Epithelial cell of proximal tubule (primary cell): ENCODE results near the gene PTPN21. TPM values are rescaled to one million over a fixed set of nuclear protein-coding genes. Genes with fewer than 3 reads are reported as not detected.

Experiments
- DNase-seq: peaks from one replicate; pipeline ENCODE4 v3.0.0-alpha.2; 2011; ENCODE audit warnings: low read depth
- H3K4me3 ChIP-seq: 2 replicates; pipeline ENCODE4 v1.5.1; 2011; ENCODE audit warnings: low read depth, mild to moderate bottlenecking, low read length
- total RNA-seq: library from RNA; depleted of rRNA; stranded (reverse); fragments of >200 nt; gene quantifications from 2 replicates; pipeline ENCODE4 v1.2.3, GENCODE V29; 2015
- TF ChIP-seq, protein P1 (sequence below): conservative IDR thresholded peaks from 2 replicates; pipeline ENCODE4 v1.5.1; 2012; ENCODE audit warnings: low read depth, mild to moderate bottlenecking, low read length

The PTPN21 gene
- total RNA-seq, 1 donor from 2014 or later = 5.9 TPM

DNA sequence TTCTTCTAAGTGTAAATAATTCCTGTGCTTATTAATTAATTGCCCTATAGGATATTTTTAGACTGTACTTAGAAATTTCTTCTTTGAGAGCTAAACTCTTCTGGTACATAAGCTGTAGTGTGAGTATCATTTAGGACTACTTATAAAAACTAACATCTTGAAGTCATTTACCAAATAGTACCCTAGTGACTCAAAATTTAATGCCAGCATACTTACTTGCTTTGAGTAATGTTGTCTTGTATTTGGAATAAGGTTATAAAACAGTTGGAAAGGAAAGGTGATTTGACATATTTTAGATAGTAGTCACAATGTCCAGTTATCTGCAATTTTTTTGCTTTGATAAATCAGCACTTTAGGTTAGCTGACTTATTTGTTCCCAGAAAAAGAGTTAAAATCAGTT lies 130.2 kb downstream of the PTPN21 start:
- no peak for DNase-seq
- H3K4me3 ChIP-seq = no peak overlapping the region
- TF ChIP-seq, protein P1, sequence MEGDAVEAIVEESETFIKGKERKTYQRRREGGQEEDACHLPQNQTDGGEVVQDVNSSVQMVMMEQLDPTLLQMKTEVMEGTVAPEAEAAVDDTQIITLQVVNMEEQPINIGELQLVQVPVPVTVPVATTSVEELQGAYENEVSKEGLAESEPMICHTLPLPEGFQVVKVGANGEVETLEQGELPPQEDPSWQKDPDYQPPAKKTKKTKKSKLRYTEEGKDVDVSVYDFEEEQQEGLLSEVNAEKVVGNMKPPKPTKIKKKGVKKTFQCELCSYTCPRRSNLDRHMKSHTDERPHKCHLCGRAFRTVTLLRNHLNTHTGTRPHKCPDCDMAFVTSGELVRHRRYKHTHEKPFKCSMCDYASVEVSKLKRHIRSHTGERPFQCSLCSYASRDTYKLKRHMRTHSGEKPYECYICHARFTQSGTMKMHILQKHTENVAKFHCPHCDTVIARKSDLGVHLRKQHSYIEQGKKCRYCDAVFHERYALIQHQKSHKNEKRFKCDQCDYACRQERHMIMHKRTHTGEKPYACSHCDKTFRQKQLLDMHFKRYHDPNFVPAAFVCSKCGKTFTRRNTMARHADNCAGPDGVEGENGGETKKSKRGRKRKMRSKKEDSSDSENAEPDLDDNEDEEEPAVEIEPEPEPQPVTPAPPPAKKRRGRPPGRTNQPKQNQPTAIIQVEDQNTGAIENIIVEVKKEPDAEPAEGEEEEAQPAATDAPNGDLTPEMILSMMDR = no peak

DNA sequence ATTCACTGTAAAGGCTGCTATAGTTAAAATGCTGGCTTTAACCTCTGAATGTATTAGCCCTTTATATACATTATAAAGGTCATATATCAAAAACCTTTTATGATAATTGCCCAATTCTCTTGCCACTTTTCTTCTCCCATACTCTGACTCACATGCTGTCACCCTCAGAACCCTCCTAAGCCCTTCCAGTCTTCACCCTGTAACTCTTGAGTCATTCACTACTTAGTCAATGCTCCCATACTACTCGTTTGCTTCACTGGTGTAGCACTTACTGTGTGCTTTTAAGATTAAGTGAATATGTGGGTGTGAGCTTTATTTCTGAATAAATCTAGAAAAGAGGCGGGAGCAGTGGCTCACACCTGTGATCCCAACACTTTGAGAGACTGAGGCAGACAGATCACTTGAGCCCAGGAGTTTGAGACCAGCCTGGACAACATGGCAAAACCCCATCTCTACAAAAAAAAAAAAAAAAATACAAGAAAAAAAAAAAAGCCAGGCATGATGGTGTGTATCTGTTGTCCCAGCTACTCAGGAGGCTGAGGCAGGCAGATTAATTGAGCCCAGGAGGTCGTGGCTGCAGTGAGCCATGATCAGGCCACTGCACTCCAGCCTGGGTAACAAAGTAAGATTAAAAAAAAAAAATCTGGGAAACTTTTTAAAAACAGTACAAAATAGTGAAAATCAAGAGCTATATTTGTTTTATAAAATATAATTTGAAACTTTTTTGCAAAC lies 131.7 kb downstream of the PTPN21 start:
- peak; percentile 31 for DNase-seq
- TF ChIP-seq, protein P1 = no peak

DNA sequence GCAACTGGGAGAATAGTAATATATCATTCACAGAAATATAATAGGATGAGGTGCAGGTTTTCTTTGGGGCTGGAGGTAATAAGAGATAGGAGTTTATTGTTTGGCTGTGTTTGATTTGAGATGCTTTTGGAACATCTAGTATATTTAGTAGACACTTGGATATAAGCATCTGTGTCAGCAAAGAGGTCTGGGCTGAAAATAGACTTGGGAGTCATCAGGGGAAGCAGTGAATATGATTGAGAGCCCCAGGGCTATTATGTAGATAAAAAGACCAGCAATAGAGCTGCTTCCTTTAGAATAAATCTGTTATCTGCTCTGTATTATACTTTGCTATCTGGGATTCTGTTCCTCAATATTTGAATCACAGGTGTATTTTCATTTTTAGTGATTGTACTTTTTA lies 132.8 kb downstream of the PTPN21 start:
- TF ChIP-seq, protein P1 = no peak

More for the DNA sequence above, 131.7 kb downstream of the PTPN21 start:
- H3K4me3 ChIP-seq = no peak overlapping the region

DNA sequence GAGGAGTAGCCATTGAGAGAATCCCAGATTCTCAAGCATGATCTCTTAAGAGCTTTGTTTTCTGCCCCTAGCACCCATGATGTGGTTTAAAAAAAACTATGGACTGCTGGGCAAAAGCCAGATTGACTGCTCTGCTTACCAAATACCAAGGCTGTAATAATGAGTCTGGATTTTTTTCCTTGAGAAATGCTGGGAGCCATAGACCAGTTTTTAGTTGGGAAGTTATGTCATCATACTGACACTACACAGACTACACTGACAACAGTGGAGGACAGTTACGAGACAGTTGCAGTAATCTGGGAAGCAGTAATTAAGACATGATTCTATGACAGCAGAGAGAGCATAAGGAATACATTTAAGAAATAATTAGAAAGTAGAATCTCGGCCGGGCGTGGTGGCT lies 133.5 kb downstream of the PTPN21 start:
- H3K4me3 ChIP-seq = no peak overlapping the region
- DNase-seq = no peak
- TF ChIP-seq, protein P1 = no peak

More for the DNA sequence above, 132.8 kb downstream of the PTPN21 start:
- H3K4me3 ChIP-seq = no peak overlapping the region
- no peak for DNase-seq

GRCh38 chr14:88420187-88420586 lies 134.6 kb downstream of the PTPN21 start:
- H3K4me3 ChIP-seq = no peak overlapping the region
- no peak for DNase-seq
- TF ChIP-seq, protein P1 = no peak

- DNase-seq = no peak
- no peak overlapping the region for H3K4me3 ChIP-seq
- TF ChIP-seq, protein P1 = no peak
Observed at GRCh38 chr14:88417594-88417993, 137.2 kb downstream of the PTPN21 start.

Other genes starting within 250 kb of the PTPN21 start
- 4.2 TPM in 1 of 2 replicates, not detected in the other for gene KCNK10, start 231.7 kb downstream of the PTPN21 start, total RNA-seq
- gene SPATA7, start 169.3 kb downstream of the PTPN21 start, total RNA-seq = 4.5 and 6.3 TPM in 2 replicates
- gene ZC3H14, start 8.0 kb upstream of the PTPN21 start, total RNA-seq = 55.1 and 65.3 TPM in 2 replicates
- gene EML5, start 237.9 kb upstream of the PTPN21 start, total RNA-seq = 0.40 and 0.87 TPM in 2 replicates